WERI-Rb-1 (cell line): ENCODE results near the gene CBLN1.
A peak's percentile ranks its signal among the peaks of the same experiment; 100 is the strongest.

ENCODE experiments used
- DNase-seq: peaks from one replicate; pipeline ENCODE4 v3.0.0-alpha.2; 2020
- H3K27ac ChIP-seq: fragments of 250-450 bp; sonication (Bioruptor Pico); 2 replicates; pipeline ENCODE4 v1.5.1; 2020; ENCODE audit warnings: mild to moderate bottlenecking, moderate library complexity
- H3K27me3 ChIP-seq: fragments of 250-450 bp; sonication (Bioruptor Pico); 2 replicates; pipeline ENCODE4 v1.5.1; 2021; ENCODE audit warnings: mild to moderate bottlenecking, low read depth, moderate library complexity; ENCODE audit not compliant: insufficient read depth, severe bottlenecking
- H3K36me3 ChIP-seq: fragments of 250-450 bp; sonication (Bioruptor Pico); 2 replicates; pipeline ENCODE4 v1.5.1; 2020; ENCODE audit warnings: mild to moderate bottlenecking, moderate library complexity
- H3K4me3 ChIP-seq: 2 replicates; pipeline ENCODE4 v1.5.1; 2011; ENCODE audit warnings: low read depth, mild to moderate bottlenecking, control low read depth, low read length
- H3K9me3 ChIP-seq: fragments of 250-450 bp; sonication (Bioruptor Pico); 2 replicates; pipeline ENCODE4 v1.5.1; 2021; ENCODE audit warnings: mild to moderate bottlenecking, moderate library complexity; ENCODE audit not compliant: severe bottlenecking
- CTCF ChIP-seq: IDR thresholded peaks from 2 replicates; pipeline ENCODE4 v1.5.1; 2011; ENCODE audit warnings: low read depth, mild to moderate bottlenecking, control low read depth, inconsistent platforms, low read length

Gene CBLN1

GRCh38 chr16:49312389-49312985 lies 30.8 kb upstream of the CBLN1 start:
- no peak for TF ChIP-seq CTCF
- no peak overlapping the region for H3K27ac ChIP-seq
- no peak overlapping the region for H3K4me3 ChIP-seq
- H3K27me3 ChIP-seq: no peaks in the 10 kb centered on the region
- no peak for DNase-seq
- H3K9me3 ChIP-seq: no peaks in the 10 kb centered on the region
- no peaks in the 10 kb centered on the region for H3K36me3 ChIP-seq

GRCh38 chr16:49311823-49312222 lies 30.2 kb upstream of the CBLN1 start:
- H3K27ac ChIP-seq: no peak overlapping the region
- H3K9me3 ChIP-seq: no peaks in the 10 kb centered on the region
- TF ChIP-seq CTCF: no peak
- DNase-seq: no peak
- H3K27me3 ChIP-seq: no peaks in the 10 kb centered on the region
- no peak overlapping the region for H3K4me3 ChIP-seq
- H3K36me3 ChIP-seq: no peaks in the 10 kb centered on the region

GRCh38 chr16:49307176-49307575 lies 25.5 kb upstream of the CBLN1 start:
- H3K27ac ChIP-seq: no peak overlapping the region
- DNase-seq: no peak
- H3K9me3 ChIP-seq: no peaks in the 10 kb centered on the region
- no peaks in the 10 kb centered on the region for H3K27me3 ChIP-seq
- no peaks in the 10 kb centered on the region for H3K36me3 ChIP-seq
- H3K4me3 ChIP-seq: no peak overlapping the region
- TF ChIP-seq CTCF: no peak

GRCh38 chr16:49305406-49305805 lies 23.8 kb upstream of the CBLN1 start:
- Histone ChIP-seq H3K36me3 (no peaks in the 10 kb centered on the region), H3K9me3 (no peaks in the 10 kb centered on the region), H3K27ac (no peak overlapping the region), H3K27me3 (no peaks in the 10 kb centered on the region), H3K4me3 (no peak overlapping the region)
- DNase-seq: no peak
- no peak for TF ChIP-seq CTCF

GRCh38 chr16:49292413-49292812 lies 10.8 kb upstream of the CBLN1 start:
- Histone ChIP-seq H3K27me3 (no peaks in the 10 kb centered on the region), H3K27ac (no peak overlapping the region), H3K4me3 (no peak overlapping the region), H3K36me3 (no peaks in the 10 kb centered on the region; the same call in 1 of the 2 replicates), H3K9me3 (no peaks in the 10 kb centered on the region)
- DNase-seq: no peak
- no peak for TF ChIP-seq CTCF

GRCh38 chr16:49287572-49287971 lies 5.9 kb upstream of the CBLN1 start:
- Histone ChIP-seq H3K9me3 (no peaks in the 10 kb centered on the region), H3K4me3 (no peak overlapping the region), H3K36me3 (no peaks in the 10 kb centered on the region; the same call in 1 of the 2 replicates), H3K27me3 (no peaks in the 10 kb centered on the region), H3K27ac (no peak overlapping the region)
- peak; percentile 13 for DNase-seq
- TF ChIP-seq CTCF: peak; percentile 25; the same call in 1 of the 2 replicates
